ENCODE results near the gene TNFAIP8. TPM values are rescaled to one million over a fixed set of nuclear protein-coding genes. Genes with fewer than 3 reads are reported as not detected.

The TNFAIP8 gene
- total RNA-seq, 3 donors from 2014 or later (not counting 1 experiment from before 2014, with no cell fraction given) = 47.6 to 87.5 (median 76.3) TPM

DNA sequence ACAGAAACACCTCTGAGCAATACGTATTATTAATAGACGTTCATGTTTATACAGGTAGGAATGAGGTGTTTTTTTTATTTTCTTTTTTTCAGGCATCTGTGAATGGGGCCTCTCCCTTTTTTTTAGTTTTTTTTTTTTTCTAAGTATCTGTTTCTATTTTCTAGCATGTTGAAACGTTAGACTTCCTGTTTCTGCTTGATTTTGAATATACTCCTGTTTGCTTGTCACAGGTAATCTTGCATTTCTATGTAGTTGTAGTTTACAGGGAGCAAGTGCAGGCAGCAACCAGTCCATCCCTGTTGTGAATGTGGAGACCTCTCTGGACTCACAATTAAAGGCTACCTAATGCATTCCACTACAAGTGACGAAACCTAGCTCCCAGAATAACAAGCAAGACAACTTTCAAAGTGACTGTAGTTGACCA, 22.8 kb upstream of the TNFAIP8 start:
- H3K36me3 ChIP-seq (ENCODE audit: control insufficient read depth, insufficient read depth, low read length) = no peaks in the 10 kb centered on the region
- no peak overlapping the region for H3K4me3 ChIP-seq (ENCODE audit: low read length)
- Mint-ChIP-seq H3K4me3 (peak overlapping the region; percentile 78), H3K27ac (peak overlapping the region; percentile 86 to 88), H3K27me3 (ENCODE audit: low read depth in 2 of 2) (no peaks in the 10 kb centered on the region), H3K36me3 (no peaks in the 10 kb centered on the region), H3K9me3 (no peaks in the 10 kb centered on the region), H3K4me1 (peaks cover 92 to 98% of the 10 kb centered on the region in 2 donors)
- intact Hi-C loops (cut with micrococcal nuclease) = loop anchor here (1.0 to 10.0 kb wide), 3 partner anchors 10 to 258 kb away; partner anchors contain the start of gene DMXL1
- H3K27ac ChIP-seq (ENCODE audit: low read length) = peak overlapping the region; percentile 26
- no peak for ATAC-seq
- DNase-seq = peak in 1 of 2 donors; percentile 47
- no peaks in the 10 kb centered on the region for H3K9me3 ChIP-seq (ENCODE audit: control insufficient read depth, insufficient read depth, low read length)
- H3K4me1 ChIP-seq (ENCODE audit: control insufficient read depth, insufficient read depth, low read length) = peaks cover 68% of the 10 kb centered on the region
- TF ChIP-seq, protein P1, sequence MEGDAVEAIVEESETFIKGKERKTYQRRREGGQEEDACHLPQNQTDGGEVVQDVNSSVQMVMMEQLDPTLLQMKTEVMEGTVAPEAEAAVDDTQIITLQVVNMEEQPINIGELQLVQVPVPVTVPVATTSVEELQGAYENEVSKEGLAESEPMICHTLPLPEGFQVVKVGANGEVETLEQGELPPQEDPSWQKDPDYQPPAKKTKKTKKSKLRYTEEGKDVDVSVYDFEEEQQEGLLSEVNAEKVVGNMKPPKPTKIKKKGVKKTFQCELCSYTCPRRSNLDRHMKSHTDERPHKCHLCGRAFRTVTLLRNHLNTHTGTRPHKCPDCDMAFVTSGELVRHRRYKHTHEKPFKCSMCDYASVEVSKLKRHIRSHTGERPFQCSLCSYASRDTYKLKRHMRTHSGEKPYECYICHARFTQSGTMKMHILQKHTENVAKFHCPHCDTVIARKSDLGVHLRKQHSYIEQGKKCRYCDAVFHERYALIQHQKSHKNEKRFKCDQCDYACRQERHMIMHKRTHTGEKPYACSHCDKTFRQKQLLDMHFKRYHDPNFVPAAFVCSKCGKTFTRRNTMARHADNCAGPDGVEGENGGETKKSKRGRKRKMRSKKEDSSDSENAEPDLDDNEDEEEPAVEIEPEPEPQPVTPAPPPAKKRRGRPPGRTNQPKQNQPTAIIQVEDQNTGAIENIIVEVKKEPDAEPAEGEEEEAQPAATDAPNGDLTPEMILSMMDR (IDR thresholded peaks at IDR 0.05) = no peak
- no peaks in the 10 kb centered on the region for H3K27me3 ChIP-seq (ENCODE audit: control insufficient read depth, insufficient read depth, low read length)
- 20% methylated on average over 2 of the region's 4 CpGs for WGBS (ENCODE audit: insufficient coverage)

DNA sequence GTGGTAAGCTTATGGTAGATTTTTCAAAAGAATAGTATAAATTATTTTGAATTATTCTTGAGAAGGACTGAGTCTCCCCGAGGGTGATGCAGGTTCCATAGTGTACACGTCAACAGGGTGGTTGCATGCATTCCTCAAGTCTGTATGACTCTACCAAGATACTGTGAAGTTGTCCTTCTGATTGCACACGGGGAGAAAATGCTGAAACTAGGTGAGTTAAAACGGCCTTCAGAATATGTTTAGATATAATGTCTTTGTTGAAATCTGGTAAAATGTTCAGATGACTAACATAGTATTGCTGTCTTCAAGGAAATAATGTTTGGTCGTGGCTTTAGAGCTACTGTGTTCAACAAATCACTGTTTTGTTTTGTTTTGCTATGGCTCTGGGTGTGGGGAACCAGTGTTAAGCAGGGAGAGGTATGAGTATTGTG, 22.4 kb upstream of the TNFAIP8 start:
- Mint-ChIP-seq H3K36me3 (no peaks in the 10 kb centered on the region), H3K4me1 (peaks cover 92 to 98% of the 10 kb centered on the region in 2 donors), H3K27ac (peak overlapping the region; percentile 86 to 88), H3K27me3 (ENCODE audit: low read depth in 2 of 2) (no peaks in the 10 kb centered on the region), H3K9me3 (no peaks in the 10 kb centered on the region), H3K4me3 (peak overlapping the region; percentile 78)
- WGBS (ENCODE audit: insufficient coverage) = 34% methylated on average over 5 of the region's 5 CpGs
- DNase-seq = peak in 1 of 2 donors; percentile 51
- H3K27ac ChIP-seq (ENCODE audit: low read length) = peak overlapping the region; percentile 26
- no peaks in the 10 kb centered on the region for H3K27me3 ChIP-seq (ENCODE audit: control insufficient read depth, insufficient read depth, low read length)
- peak overlapping the region; percentile 16 for H3K4me3 ChIP-seq (ENCODE audit: low read length)
- ATAC-seq = no peak
- peaks cover 68% of the 10 kb centered on the region for H3K4me1 ChIP-seq (ENCODE audit: control insufficient read depth, insufficient read depth, low read length)
- TF ChIP-seq, protein P1 (IDR thresholded peaks at IDR 0.05) = no peak
- no peaks in the 10 kb centered on the region for H3K9me3 ChIP-seq (ENCODE audit: control insufficient read depth, insufficient read depth, low read length)
- intact Hi-C loops (cut with micrococcal nuclease) = loop anchor here (1.0 to 10.0 kb wide), 3 partner anchors 10 to 259 kb away; partner anchors contain the start of gene DMXL1
- H3K36me3 ChIP-seq (ENCODE audit: control insufficient read depth, insufficient read depth, low read length) = no peaks in the 10 kb centered on the region

GRCh38 chr5:119335261-119335677, 20.6 kb upstream of the TNFAIP8 start:
- Mint-ChIP-seq H3K27me3 (ENCODE audit: low read depth in 2 of 2) (no peaks in the 10 kb centered on the region), H3K27ac (peak overlapping the region; percentile 84 to 86), H3K4me1 (peaks cover 91 to 96% of the 10 kb centered on the region in 2 donors), H3K9me3 (no peaks in the 10 kb centered on the region), H3K4me3 (no peak overlapping the region), H3K36me3 (no peaks in the 10 kb centered on the region)
- Histone ChIP-seq H3K36me3 (ENCODE audit: control insufficient read depth, insufficient read depth, low read length) (no peaks in the 10 kb centered on the region), H3K4me3 (ENCODE audit: low read length) (no peak overlapping the region), H3K27ac (ENCODE audit: low read length) (no peak overlapping the region), H3K9me3 (ENCODE audit: control insufficient read depth, insufficient read depth, low read length) (no peaks in the 10 kb centered on the region), H3K4me1 (ENCODE audit: control insufficient read depth, insufficient read depth, low read length) (peaks cover 67% of the 10 kb centered on the region), H3K27me3 (ENCODE audit: control insufficient read depth, insufficient read depth, low read length) (no peaks in the 10 kb centered on the region)
- 87% methylated on average over 3 of the region's 4 CpGs for WGBS (ENCODE audit: insufficient coverage)
- no peak for ATAC-seq
- DNase-seq = no peak
- intact Hi-C loops (cut with micrococcal nuclease) = loop anchor here (10.0 kb wide), 1 partner anchor 260 kb away; the partner anchor contains the start of gene DMXL1
- TF ChIP-seq, protein P1 (IDR thresholded peaks at IDR 0.05) = no peak

GRCh38 chr5:119336262-119336661, 19.6 kb upstream of the TNFAIP8 start:
- ATAC-seq (no peak), DNase-seq (peak in 1 of 2 donors; percentile 48)
- Histone ChIP-seq H3K4me3 (ENCODE audit: low read length) (no peak overlapping the region), H3K4me1 (ENCODE audit: control insufficient read depth, insufficient read depth, low read length) (peaks cover 67% of the 10 kb centered on the region), H3K27me3 (ENCODE audit: control insufficient read depth, insufficient read depth, low read length) (no peaks in the 10 kb centered on the region), H3K27ac (ENCODE audit: low read length) (no peak overlapping the region), H3K36me3 (ENCODE audit: control insufficient read depth, insufficient read depth, low read length) (no peaks in the 10 kb centered on the region), H3K9me3 (ENCODE audit: control insufficient read depth, insufficient read depth, low read length) (no peaks in the 10 kb centered on the region)
- Mint-ChIP-seq H3K36me3 (no peaks in the 10 kb centered on the region), H3K27me3 (ENCODE audit: low read depth in 2 of 2) (no peaks in the 10 kb centered on the region), H3K4me1 (peaks cover 91 to 96% of the 10 kb centered on the region in 2 donors), H3K27ac (peak overlapping the region; percentile 84 to 86), H3K9me3 (no peaks in the 10 kb centered on the region), H3K4me3 (no peak overlapping the region)
- TF ChIP-seq, protein P1 (IDR thresholded peaks at IDR 0.05) = no peak
- intact Hi-C loops (cut with micrococcal nuclease) = loop anchor here (10.0 kb wide), 1 partner anchor 261 kb away; the partner anchor contains the start of gene DMXL1
- 56% methylated on average over 1 of the region's 1 CpG for WGBS (ENCODE audit: insufficient coverage)

All from natural killer cell (primary cell).